Skin epidermis (tissue), 12 donors: ENCODE results near the gene UNC80.
"Not testable (repeated sequence)": the region's sequence is repeated elsewhere in the genome, so short reads cannot be mapped to it uniquely, and the experiment has no call there.

Source experiments
- H3K27ac ChIP-seq, 21 experiments: fragments of 200-600 bp; sonication (generic) in 11 of 21; one replicate each; pipeline ENCODE4 v1.5.0; 2020; ENCODE audit warnings: mild to moderate bottlenecking in 3 of 21, inconsistent platforms in 2 of 21, moderate library complexity in 2 of 21
- H3K4me3 ChIP-seq, 7 experiments: fragments of 200-600 bp; sonication (generic) in 2 of 7; one replicate each; pipeline ENCODE4 v1.5.0; 2020; ENCODE audit warnings: inconsistent platforms in 2 of 7, mild to moderate bottlenecking in 2 of 7, moderate library complexity in 1 of 7

Gene UNC80

DNA sequence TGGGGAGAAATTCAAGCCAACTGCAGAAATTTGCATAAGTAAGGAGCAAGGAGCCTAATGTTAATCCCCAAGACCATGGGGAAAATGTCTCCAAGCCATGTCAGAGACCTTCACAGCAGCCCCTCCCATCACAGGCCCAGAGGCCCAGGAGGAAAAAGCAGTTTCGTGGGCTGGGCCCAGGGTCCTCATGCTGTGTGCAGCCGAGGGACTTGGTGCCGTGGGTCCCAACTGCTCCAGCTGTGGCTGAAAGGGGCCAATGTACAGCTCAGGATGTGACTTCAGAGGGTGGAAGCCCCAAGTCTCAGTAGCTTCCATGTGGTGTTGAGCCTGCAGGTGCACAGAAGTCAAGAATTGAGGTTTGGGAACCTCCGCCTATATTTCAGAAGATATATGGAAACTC is 23.8 kb downstream of the UNC80 start:
- H3K27ac ChIP-seq, H3K4me3 ChIP-seq: not testable (repeated sequence)

DNA sequence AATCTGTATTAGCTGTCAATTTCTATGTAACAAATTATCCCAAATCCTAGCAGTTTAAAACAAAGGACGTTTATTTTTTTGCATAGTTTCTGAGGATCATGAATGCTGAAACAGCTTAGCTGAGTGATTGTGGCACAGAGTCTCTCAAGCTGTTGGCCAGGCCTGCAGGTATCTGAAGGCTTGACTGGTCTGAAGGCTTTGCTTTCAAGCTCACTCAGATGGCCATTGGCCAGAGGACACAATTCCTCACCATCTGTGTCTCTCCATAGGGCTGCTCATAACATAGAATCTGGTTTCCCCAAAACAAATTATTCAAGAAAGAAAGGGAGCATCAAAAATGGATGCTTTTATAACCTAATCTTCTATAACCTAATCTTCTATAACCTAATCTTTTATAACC is 33.7 kb downstream of the UNC80 start:
- Histone ChIP-seq H3K27ac (no peak overlapping the region), H3K4me3 (no peak overlapping the region)

DNA sequence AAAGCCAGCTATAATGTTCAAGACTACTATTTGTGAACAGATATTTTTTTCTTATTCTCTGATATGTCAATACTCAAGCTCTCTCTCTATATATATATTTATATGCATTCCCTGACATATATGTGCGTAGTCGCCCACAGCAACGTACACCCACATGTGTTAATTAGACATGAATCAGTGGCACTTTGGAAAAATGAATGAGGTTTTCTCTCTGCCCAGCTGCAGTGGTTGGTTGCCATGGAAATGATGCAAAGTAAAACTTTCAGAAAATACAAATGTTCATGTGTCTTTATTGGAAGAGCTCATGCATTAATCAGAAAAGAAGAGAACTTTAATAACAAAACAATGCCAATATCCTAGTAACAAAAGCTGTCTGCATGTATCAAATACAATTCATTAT is 34.7 kb downstream of the UNC80 start:
- H3K27ac ChIP-seq, result no peak overlapping the region
- no peak overlapping the region for H3K4me3 ChIP-seq

DNA sequence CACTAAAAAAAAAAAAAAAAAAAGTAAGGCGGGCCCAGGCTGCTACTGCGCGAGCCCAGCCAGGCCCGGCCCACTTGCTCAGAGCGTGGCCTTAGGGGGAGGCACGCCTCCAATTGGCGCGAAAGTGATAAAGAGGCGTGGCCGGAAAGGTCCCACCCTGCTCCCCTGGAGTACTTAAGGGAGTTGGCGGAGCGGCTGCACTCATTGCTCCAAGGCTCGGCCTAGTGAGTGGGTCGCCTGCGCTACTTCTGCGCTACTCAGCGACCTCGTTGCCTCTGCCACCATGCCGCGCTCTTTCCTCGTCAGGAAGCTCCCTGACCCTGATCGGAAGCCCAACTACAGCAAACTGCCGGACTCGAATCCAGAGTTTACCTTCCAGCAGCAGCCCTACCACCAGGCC is 36.9 kb downstream of the UNC80 start:
- Histone ChIP-seq H3K4me3 (no peak overlapping the region), H3K27ac (no peak overlapping the region)

DNA sequence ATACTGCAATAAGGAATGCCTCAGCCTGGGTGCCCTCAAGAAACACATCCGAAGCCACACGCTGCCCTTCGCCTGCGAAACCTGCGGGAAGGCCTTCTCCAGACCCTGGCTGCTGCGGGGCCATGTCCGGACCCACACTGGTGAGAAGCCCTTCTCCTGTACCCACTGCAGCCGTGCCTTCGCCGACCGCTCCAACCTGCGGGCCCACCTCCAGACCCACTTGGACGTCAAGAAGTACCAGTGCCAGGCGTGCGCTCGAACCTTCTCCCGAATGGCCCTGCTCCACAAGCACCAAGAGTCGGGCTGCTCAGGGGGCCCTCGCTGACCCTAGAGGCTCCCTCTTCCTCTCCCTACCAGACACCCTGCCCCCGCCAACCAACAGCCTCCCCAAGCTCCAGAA is 37.6 kb downstream of the UNC80 start:
- Histone ChIP-seq H3K4me3 (no peak overlapping the region), H3K27ac (no peak overlapping the region)

DNA sequence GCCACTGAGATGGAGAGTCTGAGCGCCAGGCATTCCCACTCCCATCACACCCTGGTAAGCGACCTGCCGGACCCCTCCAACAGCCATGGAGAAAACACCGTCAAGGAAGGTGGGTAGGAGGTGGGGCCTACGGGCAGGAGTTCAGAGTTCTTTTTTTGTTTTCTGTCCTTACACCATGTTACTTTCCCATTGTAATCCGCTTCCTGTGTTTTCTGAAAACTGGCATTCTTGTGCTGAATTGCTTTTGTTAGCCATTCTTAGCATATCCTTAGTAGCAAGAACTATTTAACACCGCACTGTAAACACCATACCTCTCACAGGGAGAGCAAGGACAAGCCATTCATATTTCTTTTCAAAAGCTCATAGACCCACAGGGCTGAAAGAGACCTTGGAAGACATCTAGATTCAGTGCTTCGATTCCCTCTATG is 46.2 kb downstream of the UNC80 start:
- Histone ChIP-seq H3K4me3 (no peak overlapping the region), H3K27ac (no peak overlapping the region)

DNA sequence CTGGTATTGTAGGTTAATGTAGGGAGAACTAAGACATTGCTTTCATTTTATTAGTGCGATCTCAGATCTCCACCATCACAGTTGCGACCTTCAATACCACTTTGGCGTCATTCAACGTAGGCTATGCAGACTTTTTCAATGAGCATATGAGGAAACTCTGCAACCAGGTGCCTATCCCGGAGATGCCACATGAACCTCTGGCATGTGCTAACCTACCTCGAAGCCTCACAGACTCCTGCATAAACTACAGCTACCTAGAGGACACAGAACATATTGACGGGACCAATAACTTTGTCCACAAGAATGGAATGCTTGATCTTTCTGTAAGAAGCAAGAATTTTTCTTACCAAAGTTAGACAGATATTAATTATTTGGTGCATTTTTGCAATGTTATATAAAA is 47.3 kb downstream of the UNC80 start:
- H3K27ac ChIP-seq, result no peak overlapping the region
- H3K4me3 ChIP-seq, result no peak overlapping the region

DNA sequence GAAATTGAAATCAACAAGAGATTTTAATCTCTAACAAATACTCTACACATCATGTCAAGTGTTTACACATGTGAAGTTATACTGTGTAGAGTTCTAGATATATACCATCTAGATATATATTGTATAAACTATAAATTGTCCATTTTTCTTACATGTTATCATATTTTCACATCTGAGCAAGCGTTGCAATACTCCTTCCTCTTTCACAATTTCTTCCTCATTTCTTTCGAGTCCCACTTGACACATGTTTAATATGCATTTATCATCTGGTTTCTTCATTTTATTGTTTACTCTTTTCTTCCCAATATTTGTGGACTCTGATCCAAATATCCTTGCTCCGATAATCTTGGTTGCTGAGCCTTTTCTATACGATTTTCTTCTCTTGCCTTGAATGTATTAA is 50.2 kb downstream of the UNC80 start:
- Histone ChIP-seq H3K4me3 (no peak overlapping the region), H3K27ac (no peak overlapping the region)

DNA sequence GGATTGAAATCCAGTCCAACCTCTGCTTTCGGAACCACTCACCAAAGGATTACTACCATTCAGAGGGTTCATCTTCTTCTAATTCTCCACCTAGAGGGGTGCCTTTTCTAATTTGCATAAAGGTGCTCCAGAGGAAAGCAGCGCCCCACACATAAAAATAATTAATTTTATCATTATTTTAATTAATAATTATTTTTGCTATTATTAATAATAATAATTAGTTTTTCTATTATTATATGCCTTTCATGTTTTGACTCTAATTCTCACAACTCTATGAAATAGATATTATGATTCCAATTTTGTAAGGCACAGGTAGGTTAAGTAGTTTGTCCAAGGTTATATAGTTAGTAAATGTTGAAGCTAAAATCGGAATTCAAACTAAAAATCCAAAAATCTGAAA is 51.9 kb downstream of the UNC80 start:
- Histone ChIP-seq H3K27ac (no peak overlapping the region), H3K4me3 (no peak overlapping the region)

DNA sequence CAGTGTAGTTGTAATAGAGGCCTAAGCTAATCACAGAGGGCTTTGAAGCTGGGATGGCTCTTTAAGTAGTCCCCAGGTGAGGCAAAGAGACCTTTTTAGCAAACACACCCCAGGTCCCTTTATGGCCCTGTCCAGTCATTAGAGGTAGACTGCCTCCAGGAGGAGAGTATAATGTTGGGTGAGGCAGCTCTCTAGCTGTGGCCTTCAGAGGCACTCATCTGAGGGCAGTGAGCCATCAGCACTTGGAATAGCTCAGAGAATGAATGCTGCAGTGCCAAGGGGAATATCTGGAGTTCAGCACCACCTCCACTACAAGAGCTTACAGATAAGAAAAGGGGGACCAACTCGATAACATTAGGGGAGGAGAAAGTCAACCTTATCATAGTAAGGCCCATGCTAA is 52.8 kb downstream of the UNC80 start:
- no peak overlapping the region for H3K4me3 ChIP-seq
- no peak overlapping the region for H3K27ac ChIP-seq

DNA sequence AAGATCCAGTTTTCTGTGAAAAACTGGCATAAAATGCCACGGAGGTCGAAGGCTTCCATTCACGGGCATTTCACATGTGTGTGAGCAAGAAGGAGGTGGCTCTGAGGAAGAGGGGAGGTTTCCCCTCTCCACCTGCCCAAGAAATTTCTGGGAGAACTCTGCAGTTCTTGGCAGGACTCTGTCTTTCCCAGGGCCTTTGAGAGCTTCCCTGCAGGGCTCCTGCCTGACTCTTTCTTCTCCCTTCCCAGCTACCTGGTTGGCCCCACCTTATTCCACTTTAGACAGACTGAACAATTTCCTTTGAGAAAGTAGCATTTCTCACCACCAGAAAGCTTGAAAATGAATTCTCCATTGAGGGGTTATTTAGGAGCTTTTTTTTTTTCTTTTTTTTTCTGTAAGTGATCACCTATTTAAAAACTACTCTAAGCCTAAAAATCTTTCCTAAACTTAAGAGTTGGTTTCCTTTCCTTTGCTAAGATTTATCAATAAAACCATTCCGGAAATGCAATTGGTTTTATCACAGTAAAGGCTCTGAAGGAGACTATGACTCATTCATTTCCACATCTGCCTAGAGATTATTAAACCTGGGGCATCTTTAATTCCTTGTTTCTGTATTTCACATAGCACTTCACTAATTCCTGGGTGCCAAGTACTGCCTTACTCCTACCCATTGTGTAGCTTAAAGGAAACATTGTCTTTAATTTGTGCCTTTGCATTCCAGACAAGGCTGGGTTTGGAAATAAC is 59.3 kb downstream of the UNC80 start:
- Histone ChIP-seq H3K27ac (no peak overlapping the region), H3K4me3 (no peak overlapping the region)

DNA sequence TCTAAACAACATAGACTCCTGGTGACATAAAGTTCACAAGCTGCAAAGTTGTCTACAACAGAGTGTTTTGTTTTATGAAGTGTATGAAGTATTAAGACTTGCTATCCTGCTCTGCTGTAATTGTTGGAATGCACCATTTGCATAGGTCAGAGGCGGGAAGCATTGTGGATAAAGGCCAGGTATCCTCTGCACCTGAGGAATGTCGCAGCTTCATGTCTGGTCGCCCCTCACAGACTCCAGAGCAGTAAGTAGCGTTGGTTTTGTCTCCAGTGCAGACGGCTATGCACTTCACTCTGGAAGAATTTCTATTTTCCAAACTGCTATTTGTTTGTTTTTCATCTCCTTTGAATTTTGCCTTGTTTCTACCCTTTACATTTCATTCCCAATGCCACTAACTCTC is 63.1 kb downstream of the UNC80 start:
- H3K27ac ChIP-seq, result no peak overlapping the region
- no peak overlapping the region for H3K4me3 ChIP-seq

DNA sequence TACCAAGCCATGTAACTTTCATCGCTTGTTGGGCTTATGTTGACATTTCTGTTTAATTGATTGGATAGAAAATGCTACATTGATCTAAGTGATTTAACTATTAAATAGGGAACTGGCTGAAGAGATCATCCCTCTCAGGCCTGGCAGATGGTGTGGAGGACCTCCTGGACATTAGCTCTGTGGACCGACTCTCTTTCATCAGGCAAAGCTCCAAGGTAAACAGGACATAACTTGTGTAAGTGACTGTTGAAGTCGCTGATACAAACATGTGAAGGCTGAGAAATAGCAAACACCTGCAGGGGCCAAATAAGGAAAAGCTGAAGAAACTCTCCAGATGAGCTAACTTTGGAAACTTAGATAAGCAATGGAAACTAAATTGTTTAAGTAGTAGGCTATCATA is 68.8 kb downstream of the UNC80 start:
- H3K4me3 ChIP-seq, result no peak overlapping the region
- H3K27ac ChIP-seq, result no peak overlapping the region

DNA sequence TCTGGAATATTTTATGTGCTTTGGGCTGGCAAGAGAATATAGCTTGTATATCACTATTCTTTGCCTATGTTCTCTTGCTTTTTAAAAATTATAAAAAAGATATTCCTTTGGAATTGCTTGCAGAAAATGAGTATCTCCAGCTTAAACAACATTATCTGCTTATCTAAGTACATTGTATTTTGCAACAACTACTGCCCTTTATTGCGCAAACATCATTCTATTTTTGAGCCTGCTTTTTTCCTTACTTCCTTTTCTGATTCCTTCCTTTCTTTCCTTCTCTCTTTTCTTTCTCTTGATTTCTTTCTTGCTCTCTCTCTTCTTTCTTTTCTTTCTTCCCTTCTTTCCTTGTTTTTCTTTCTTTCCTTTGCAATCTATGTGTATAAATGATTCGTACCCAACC is 74.0 kb downstream of the UNC80 start:
- no peak overlapping the region for H3K4me3 ChIP-seq
- H3K27ac ChIP-seq, result no peak overlapping the region

DNA sequence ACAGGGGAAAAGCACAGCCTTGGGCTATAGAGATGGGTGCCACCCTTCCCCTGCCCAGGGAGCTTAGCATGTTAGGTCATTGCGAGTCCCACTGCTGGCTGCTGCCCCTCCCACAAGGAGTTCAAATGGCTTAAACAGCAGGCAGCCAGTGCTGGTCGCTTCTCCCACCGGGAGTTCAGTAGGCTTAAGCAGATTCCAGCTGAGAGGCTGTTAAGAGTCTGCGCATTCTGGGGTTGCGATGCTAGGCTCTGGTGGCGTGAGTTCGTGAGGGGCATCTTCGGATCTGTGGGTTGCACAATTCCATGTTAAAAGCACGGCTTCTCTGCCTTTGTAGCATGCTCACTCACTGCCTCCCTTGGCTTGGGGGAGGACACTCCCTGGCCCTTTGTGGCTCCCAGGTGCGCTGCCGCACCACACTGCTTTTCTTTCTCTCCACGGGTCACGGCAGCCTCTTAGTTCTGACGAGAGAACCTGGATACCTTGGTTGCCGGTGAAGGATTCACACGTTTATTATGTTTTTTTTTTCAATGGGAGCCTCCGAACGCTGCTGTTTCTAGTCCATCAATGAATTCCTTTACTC is 93.2 kb downstream of the UNC80 start:
- Histone ChIP-seq H3K27ac (no peak overlapping the region), H3K4me3 (no peak overlapping the region)

DNA sequence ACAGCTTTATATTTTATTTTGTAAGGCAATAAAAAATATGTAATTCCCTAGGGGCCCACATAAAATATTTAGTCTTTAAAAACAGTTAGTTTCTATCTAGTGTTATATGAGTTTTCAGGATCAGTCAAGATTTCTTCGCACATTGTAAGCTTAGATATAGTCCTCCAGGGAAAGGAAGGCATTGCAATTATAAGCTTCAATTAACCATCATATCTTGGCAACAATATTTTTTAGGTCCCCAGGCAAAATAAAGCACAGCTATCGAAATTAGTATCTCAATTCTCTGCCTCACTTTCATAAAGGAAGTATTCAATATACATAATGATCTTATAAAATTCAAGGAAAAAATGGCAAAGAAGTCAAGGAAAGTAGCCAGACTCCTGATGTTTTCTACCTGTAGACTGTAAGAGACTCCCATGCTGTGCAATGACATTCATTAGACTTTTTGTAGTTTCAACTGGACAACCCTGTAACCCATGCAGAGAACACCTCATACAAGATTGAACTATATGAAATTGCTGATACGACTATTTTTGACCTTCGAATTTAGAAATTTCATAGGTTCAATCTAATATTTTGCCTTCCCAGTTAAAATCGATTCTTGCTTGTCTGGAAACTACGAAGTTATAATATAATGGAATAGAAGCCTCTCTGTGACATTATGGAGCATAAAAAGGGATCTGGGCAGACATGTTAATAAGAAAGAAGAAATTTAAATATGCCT is 96.8 kb downstream of the UNC80 start:
- Histone ChIP-seq H3K4me3 (no peak overlapping the region), H3K27ac (no peak overlapping the region)

DNA sequence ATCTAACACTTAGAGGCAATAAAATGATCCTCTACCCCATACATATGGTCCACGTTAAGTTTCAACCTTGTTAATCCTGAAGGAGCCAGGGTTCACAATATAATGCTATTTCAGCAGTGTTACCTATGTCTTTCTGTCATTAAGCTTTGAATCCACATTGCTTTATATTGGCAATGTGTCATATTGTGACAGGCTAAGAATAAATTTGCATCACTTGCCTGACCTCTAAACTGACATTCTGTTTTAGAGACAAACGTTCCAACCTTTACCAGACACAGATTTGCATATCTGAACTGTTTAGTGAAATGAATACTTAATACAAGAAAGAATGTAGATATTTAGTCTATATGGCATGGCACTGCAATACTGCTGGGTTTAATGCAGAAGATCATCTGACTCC is 98.4 kb downstream of the UNC80 start:
- no peak overlapping the region for H3K27ac ChIP-seq
- H3K4me3 ChIP-seq, result no peak overlapping the region

DNA sequence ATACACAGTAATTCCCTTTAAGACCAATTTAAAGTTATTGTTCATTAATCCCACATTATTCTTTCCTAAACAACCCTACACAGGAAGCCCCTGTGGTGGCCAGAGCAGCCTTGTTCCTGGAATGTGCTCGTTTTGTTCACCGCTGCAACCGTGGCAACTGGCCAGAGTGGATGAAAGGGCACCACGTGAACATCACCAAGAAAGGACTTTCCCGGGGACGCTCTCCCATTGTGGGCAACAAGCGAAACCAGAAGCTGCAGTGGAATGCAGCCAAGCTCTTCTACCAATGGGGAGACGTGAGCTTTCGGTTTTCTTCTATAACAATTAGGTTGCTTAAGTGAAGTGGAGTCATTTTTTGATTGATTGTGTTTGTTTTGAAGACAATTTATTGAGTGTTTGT is 101.0 kb downstream of the UNC80 start:
- Histone ChIP-seq H3K27ac (no peak overlapping the region), H3K4me3 (no peak overlapping the region)

DNA sequence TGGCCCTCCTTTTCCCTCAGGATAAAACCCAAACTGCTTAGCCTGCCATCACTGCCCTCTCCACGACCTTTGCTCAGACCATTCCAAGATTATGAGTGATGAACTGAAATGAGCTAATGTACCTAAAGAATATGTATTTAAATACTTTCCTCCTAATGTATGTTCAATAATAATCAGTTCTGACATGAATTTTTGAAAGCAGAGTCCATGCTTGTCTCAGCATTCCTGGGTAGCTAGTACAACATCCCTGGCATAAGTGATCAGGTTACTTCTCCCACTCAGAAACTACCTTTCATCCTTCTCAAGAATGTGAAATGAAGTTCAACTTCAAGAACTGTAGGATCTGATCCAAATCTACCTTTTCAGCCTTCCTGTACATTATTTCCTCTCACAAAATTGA is 103.6 kb downstream of the UNC80 start:
- H3K27ac ChIP-seq, result no peak overlapping the region
- H3K4me3 ChIP-seq, result no peak overlapping the region

DNA sequence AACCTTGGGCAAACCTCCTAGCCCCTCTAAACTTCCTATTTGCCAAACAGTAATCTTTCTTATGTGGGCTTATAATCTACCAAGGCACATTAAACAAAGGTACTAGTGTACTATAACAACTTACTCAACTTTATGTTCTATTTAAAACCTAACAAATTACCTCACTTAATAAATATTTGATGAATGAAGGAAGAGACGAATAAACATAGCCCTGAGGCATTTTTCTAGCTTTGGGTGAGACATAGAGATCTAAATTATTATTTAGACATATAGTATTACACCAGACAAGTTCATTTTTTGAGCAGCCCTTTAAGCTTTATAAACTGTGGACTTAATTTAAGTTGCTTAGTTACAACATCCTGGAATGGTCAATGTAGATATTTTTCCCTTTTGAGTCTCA is 104.6 kb downstream of the UNC80 start:
- H3K4me3 ChIP-seq, result no peak overlapping the region
- H3K27ac ChIP-seq, result no peak overlapping the region

DNA sequence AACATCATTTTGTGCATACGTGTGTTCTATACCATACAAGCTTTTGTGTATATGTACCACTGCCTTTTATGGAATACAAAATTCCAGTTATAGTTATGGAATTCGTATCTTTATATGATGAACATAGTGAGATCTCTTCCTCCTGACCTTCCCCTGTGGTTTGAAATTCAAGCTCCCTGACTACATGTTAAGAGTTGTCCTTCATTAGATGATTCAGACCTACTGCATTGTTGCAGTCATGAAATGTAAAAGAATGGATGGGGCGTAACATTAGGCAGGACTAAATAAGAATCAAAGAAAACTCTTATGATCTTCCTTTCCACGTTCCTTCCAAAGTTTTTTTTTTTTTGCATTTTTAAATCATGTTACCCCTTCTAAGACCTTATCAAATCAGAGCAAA is 107.1 kb downstream of the UNC80 start:
- no peak overlapping the region for H3K27ac ChIP-seq
- no peak overlapping the region for H3K4me3 ChIP-seq
